HFFc6 (cell line): ENCODE measurements around the gene IMPACT. TPM values are rescaled to one million over a fixed set of nuclear protein-coding genes. Genes with fewer than 3 reads are reported as not detected.

ENCODE experiments used
- DNase-seq: peaks from one replicate; pipeline ENCODE4 v3.0.0-alpha.2; 2018
- H3K27ac Mint-ChIP-seq: 2 replicates; pipeline ENCODE4 v1.8.0; 2020; ENCODE audit warnings: mild to moderate bottlenecking, mixed read lengths
- H3K27me3 Mint-ChIP-seq: 2 replicates; pipeline ENCODE4 v1.8.0; 2021; ENCODE audit warnings: mild to moderate bottlenecking, moderate library complexity, mixed read lengths; ENCODE audit not compliant: insufficient read depth
- H3K36me3 Mint-ChIP-seq: 2 replicates; pipeline ENCODE4 v1.8.0; 2021; ENCODE audit warnings: low read depth, mixed read lengths
- H3K4me1 Mint-ChIP-seq: 2 replicates; pipeline ENCODE4 v1.8.0; 2020; ENCODE audit warnings: low read depth, mixed read lengths
- H3K4me3 Mint-ChIP-seq: 2 replicates; pipeline ENCODE4 v1.8.0; 2020; ENCODE audit warnings: mild to moderate bottlenecking, moderate library complexity, mixed read lengths
- H3K9me3 Mint-ChIP-seq: 2 replicates; pipeline ENCODE4 v1.8.0; 2020; ENCODE audit warnings: mild to moderate bottlenecking, mixed read lengths
- total RNA-seq, 6 experiments: library from RNA; stranded (reverse); fragmentation: NEBNext Ultra II Directional; extraction: Animal tissue kit (Norgen Biotek cat#: 25700); gene quantifications; 2 replicates in 1 of 6; 3 replicates in 5 of 6; pipeline ENCODE4 v1.2.3, GENCODE V29; 2021
- TF ChIP-seq, protein P1 (sequence below): fragments of 200-600 bp; sonication (generic); IDR thresholded peaks from 2 replicates; pipeline ENCODE4 v1.5.0; 2021; ENCODE audit warnings: antibody characterized with exemption, mild to moderate bottlenecking

IMPACT gene
- total RNA-seq, 6 experiments from 2014 or later = 37.5 to 49.6 (median 45.6) TPM

DNA sequence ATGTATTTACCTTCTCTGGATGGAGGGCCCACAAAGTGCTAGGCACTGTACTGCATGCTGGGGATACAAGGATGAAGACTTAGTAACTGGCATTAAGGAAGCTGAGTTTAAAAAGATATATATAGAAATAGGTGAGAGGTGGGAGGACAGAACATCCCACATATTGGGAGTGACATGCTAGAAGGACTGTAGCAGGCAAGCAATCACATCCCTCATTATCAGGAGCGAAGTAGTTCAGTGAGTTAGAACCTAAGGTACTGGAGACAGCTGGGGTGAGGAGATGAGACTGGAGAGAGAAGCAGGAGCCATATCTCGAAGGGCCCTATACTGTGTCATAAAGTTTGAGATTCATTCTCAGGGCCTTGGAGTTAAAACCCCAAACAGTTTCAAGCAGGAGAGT lies 18.0 kb upstream of the IMPACT start:
- Mint-ChIP-seq H3K27me3 (peaks cover 17% of the 10 kb centered on the region), H3K4me3 (no peak overlapping the region), H3K27ac (no peak overlapping the region), H3K9me3 (no peaks in the 10 kb centered on the region), H3K4me1 (no peaks in the 10 kb centered on the region), H3K36me3 (no peaks in the 10 kb centered on the region)
- no peak for DNase-seq
- TF ChIP-seq, protein P1, sequence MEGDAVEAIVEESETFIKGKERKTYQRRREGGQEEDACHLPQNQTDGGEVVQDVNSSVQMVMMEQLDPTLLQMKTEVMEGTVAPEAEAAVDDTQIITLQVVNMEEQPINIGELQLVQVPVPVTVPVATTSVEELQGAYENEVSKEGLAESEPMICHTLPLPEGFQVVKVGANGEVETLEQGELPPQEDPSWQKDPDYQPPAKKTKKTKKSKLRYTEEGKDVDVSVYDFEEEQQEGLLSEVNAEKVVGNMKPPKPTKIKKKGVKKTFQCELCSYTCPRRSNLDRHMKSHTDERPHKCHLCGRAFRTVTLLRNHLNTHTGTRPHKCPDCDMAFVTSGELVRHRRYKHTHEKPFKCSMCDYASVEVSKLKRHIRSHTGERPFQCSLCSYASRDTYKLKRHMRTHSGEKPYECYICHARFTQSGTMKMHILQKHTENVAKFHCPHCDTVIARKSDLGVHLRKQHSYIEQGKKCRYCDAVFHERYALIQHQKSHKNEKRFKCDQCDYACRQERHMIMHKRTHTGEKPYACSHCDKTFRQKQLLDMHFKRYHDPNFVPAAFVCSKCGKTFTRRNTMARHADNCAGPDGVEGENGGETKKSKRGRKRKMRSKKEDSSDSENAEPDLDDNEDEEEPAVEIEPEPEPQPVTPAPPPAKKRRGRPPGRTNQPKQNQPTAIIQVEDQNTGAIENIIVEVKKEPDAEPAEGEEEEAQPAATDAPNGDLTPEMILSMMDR = no peak

DNA sequence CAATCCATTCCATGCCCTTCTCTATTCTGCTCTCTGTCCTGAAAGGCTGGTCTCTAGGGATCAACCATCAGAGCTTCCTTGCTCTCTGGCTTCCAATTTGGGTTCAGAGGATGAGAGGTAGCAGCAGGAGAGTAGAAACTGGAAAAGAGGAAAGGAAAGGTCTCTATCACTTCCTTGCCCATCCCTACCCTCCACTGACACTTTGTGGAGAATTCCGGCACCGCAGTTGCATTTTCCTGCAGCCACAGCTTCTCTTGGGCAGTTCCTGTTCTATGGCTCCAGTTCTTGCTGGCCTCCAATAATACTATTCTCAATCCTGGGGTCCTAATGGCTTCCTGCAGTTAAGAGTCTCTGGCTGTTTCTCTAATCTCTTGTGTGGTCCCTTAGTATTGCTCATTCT lies 13.3 kb upstream of the IMPACT start:
- TF ChIP-seq, protein P1 = peak; percentile 33; the same call in 1 of the 2 replicates
- Mint-ChIP-seq H3K9me3 (no peaks in the 10 kb centered on the region), H3K4me3 (no peak overlapping the region), H3K27ac (no peak overlapping the region), H3K27me3 (peaks cover 11% of the 10 kb centered on the region), H3K36me3 (no peaks in the 10 kb centered on the region), H3K4me1 (no peaks in the 10 kb centered on the region)
- DNase-seq = no peak

DNA sequence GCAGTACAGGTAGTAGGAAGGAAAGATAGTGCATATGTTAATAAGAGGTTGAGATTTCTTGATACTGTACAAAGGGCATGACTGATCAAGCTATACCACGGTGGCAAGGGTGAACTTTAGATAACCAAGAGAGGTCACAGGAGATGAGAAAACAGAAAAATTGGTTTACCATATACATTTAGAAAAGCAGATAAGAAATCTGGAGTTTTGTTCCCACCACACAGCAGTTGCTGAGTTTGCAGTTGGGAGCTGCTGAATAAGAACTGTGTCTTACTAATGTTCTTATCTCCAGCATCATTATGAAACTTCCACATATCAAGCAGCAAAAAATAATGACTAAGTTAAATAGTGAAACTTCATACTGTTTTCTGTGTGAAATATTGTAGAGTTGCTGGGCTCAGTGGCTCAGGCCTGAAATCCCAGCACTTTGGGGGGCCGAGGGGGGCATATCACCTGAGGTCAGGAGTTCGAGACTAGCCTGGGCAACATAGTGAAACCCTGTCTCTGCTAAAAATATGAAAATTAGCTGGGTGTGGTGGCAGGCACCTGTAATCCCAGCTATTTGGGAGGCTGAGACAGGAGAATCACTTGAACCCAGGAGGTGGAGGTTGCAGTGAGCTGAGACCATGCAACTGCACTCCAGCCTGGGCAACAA lies 12.0 kb upstream of the IMPACT start:
- DNase-seq = no peak
- H3K9me3 Mint-ChIP-seq = no peaks in the 10 kb centered on the region
- no peak overlapping the region for H3K4me3 Mint-ChIP-seq
- H3K4me1 Mint-ChIP-seq = no peaks in the 10 kb centered on the region
- TF ChIP-seq, protein P1 = no peak
- H3K36me3 Mint-ChIP-seq = no peaks in the 10 kb centered on the region
- H3K27me3 Mint-ChIP-seq = peaks cover 11% of the 10 kb centered on the region
- no peak overlapping the region for H3K27ac Mint-ChIP-seq

GRCh38 chr18:24417480-24417879 lies 9.0 kb upstream of the IMPACT start:
- no peak for DNase-seq
- Mint-ChIP-seq H3K27ac (no peak overlapping the region), H3K36me3 (no peaks in the 10 kb centered on the region), H3K9me3 (no peaks in the 10 kb centered on the region), H3K27me3 (peaks cover 16% of the 10 kb centered on the region), H3K4me3 (no peak overlapping the region), H3K4me1 (peaks cover 12% of the 10 kb centered on the region; the same call in 1 of the 2 replicates)
- TF ChIP-seq, protein P1 = no peak

- TF ChIP-seq, protein P1 = no peak
- no peak overlapping the region for H3K4me3 Mint-ChIP-seq
- H3K9me3 Mint-ChIP-seq = 0 out of 2 replicates have a peak, but pooled peaks cover 1% of the 10 kb centered on the region
Observed at GRCh38 chr18:24420551-24420950, 5.9 kb upstream of the IMPACT start.

More at GRCh38 chr18:24420551-24420950, 5.9 kb upstream of the IMPACT start:
- peaks cover 14% of the 10 kb centered on the region for H3K27me3 Mint-ChIP-seq
- H3K4me1 Mint-ChIP-seq = peaks cover 13% of the 10 kb centered on the region
- H3K27ac Mint-ChIP-seq = no peak overlapping the region
- DNase-seq = no peak
- H3K36me3 Mint-ChIP-seq = peaks cover 2% of the 10 kb centered on the region
